DOHH2 (cell line): ENCODE measurements around the gene MIS18A.

Source experiments
- H3F3A ChIP-seq: fragments of 200-600 bp; sonication (generic), shearing (Covaris generic); 2 replicates; pipeline ENCODE4 v1.6.0; 2016; ENCODE audit warnings: antibody characterized with exemption, mild to moderate bottlenecking; ENCODE audit not compliant: control insufficient read depth, insufficient read depth
- H3K27ac ChIP-seq: fragments of 200-600 bp; sonication (generic); 2 replicates; pipeline ENCODE4 v1.5.1; 2014; ENCODE audit warnings: low read depth, mild to moderate bottlenecking, low read length, moderate library complexity
- H3K27me3 ChIP-seq: fragments of 200-600 bp; sonication (generic); 2 replicates; pipeline ENCODE4 v1.6.1; 2014; ENCODE audit warnings: mild to moderate bottlenecking, low read length, mixed read lengths; ENCODE audit not compliant: control insufficient read depth
- H3K36me3 ChIP-seq: fragments of 200-600 bp; sonication (generic); 2 replicates; pipeline ENCODE4 v1.6.1; 2014; ENCODE audit warnings: mild to moderate bottlenecking, low read length, moderate library complexity, mixed read lengths; ENCODE audit not compliant: control insufficient read depth
- H3K4me1 ChIP-seq: fragments of 200-600 bp; sonication (generic); 2 replicates; pipeline ENCODE4 v1.6.1; 2014; ENCODE audit warnings: mild to moderate bottlenecking, low read length, mixed read lengths; ENCODE audit not compliant: control insufficient read depth
- H3K4me2 ChIP-seq: fragments of 200-600 bp; sonication (generic); 2 replicates; pipeline ENCODE4 v1.6.0; 2014; ENCODE audit warnings: mild to moderate bottlenecking, low read length, moderate library complexity
- H3K4me3 ChIP-seq: fragments of 200-600 bp; sonication (generic); 2 replicates; pipeline ENCODE4 v1.5.1; 2014; ENCODE audit warnings: mild to moderate bottlenecking, low read length, mixed read lengths
- H3K79me2 ChIP-seq: fragments of 200-600 bp; sonication (generic); 2 replicates; pipeline ENCODE4 v1.6.1; 2014; ENCODE audit warnings: mild to moderate bottlenecking, low read length, mixed read lengths; ENCODE audit not compliant: control insufficient read depth
- H3K9me2 ChIP-seq: fragments of 200-600 bp; sonication (generic); replicated peaks from 2 replicates; pipeline ENCODE4 v1.6.1; 2014; ENCODE audit warnings: mild to moderate bottlenecking, low read length, mixed read lengths; ENCODE audit not compliant: control insufficient read depth
- H3K9me3 ChIP-seq: fragments of 200-600 bp; sonication (generic); 2 replicates; pipeline ENCODE4 v1.6.1; 2014; ENCODE audit warnings: antibody characterized with exemption, low read length, mixed read lengths; ENCODE audit not compliant: control insufficient read depth, insufficient read depth
- H4K20me1 ChIP-seq: fragments of 200-600 bp; sonication (generic); 2 replicates; pipeline ENCODE4 v1.6.0; 2014; ENCODE audit warnings: low read depth, mild to moderate bottlenecking, antibody characterized with exemption, low read length, moderate library complexity; ENCODE audit not compliant: control insufficient read depth, insufficient read depth
- EZH2phosphoT487 ChIP-seq: fragments of 200-600 bp; sonication (generic); IDR thresholded peaks from 2 replicates; pipeline ENCODE4 v1.6.1; 2017; ENCODE audit warnings: borderline replicate concordance, mild to moderate bottlenecking, antibody characterized with exemption, low read length, moderate library complexity, mixed read lengths
- TF ChIP-seq, protein P1 (sequence below): fragments of 200-600 bp; sonication (generic); IDR thresholded peaks from one replicate; pipeline ENCODE4 v1.5.1; 2014; ENCODE audit warnings: antibody characterized with exemption, mild to moderate bottlenecking, low read depth, low read length; ENCODE audit not compliant: poor library complexity, severe bottlenecking

The MIS18A gene

DNA sequence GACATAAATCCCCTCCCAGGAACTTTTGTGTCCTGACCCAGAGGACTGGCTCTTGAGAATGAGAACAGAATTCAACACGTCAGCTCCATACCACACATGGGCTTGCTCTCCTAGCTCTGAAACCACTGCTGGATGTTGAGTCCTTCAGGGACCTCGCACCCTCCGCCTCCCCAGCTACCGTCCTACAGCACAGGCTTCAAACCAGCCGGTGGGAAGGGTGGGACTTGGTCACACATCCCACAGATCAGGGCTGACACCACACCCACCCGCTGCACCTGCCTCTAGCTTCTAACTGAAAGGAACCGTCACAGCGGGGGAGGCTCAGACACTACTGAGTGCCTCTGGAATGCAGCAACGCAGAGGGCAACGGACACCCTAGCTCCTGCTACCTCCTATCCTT is 43.8 kb upstream of the MIS18A start:
- no peaks in the 10 kb centered on the region for H3F3A ChIP-seq
- H3K4me2 ChIP-seq: no peak overlapping the region
- H3K27ac ChIP-seq: no peak overlapping the region
- no peaks in the 10 kb centered on the region for H3K9me2 ChIP-seq
- TF ChIP-seq EZH2phosphoT487: no peak
- TF ChIP-seq, protein P1, sequence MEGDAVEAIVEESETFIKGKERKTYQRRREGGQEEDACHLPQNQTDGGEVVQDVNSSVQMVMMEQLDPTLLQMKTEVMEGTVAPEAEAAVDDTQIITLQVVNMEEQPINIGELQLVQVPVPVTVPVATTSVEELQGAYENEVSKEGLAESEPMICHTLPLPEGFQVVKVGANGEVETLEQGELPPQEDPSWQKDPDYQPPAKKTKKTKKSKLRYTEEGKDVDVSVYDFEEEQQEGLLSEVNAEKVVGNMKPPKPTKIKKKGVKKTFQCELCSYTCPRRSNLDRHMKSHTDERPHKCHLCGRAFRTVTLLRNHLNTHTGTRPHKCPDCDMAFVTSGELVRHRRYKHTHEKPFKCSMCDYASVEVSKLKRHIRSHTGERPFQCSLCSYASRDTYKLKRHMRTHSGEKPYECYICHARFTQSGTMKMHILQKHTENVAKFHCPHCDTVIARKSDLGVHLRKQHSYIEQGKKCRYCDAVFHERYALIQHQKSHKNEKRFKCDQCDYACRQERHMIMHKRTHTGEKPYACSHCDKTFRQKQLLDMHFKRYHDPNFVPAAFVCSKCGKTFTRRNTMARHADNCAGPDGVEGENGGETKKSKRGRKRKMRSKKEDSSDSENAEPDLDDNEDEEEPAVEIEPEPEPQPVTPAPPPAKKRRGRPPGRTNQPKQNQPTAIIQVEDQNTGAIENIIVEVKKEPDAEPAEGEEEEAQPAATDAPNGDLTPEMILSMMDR: no peak
- no peaks in the 10 kb centered on the region for H3K9me3 ChIP-seq
- H3K79me2 ChIP-seq: no peaks in the 10 kb centered on the region
- no peak overlapping the region for H3K4me3 ChIP-seq
- H3K4me1 ChIP-seq: no peaks in the 10 kb centered on the region
- peaks cover 95% of the 10 kb centered on the region for H3K36me3 ChIP-seq
- H4K20me1 ChIP-seq: no peaks in the 10 kb centered on the region
- no peaks in the 10 kb centered on the region for H3K27me3 ChIP-seq

DNA sequence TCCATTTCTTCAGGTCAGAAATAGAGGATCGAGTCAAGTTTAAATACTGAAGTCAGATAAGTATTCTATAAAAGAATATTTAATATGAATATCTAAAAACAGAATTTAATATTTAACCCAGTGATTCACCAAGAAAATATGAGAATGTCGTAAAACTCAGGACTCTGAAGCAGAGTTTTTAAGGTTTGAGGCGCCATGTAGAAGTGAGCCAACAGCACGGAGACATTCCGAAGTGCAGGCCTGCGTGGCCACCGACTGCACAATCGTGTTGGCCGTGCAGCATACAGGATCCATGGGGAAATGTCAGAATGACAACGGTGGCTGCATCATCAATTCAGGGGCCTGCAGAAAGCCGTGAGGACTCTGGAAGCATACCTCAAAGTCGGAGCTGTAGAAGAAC is 43.3 kb upstream of the MIS18A start:
- H3K9me2 ChIP-seq: no peaks in the 10 kb centered on the region
- no peaks in the 10 kb centered on the region for H3K27me3 ChIP-seq
- H3K4me1 ChIP-seq: no peaks in the 10 kb centered on the region
- no peak overlapping the region for H3K4me3 ChIP-seq
- no peaks in the 10 kb centered on the region for H3K9me3 ChIP-seq
- peaks cover 96% of the 10 kb centered on the region for H3K36me3 ChIP-seq
- H3K27ac ChIP-seq: no peak overlapping the region
- no peak overlapping the region for H3K4me2 ChIP-seq
- H3K79me2 ChIP-seq: no peaks in the 10 kb centered on the region
- TF ChIP-seq EZH2phosphoT487: no peak
- TF ChIP-seq, protein P1: no peak
- H3F3A ChIP-seq: no peaks in the 10 kb centered on the region
- H4K20me1 ChIP-seq: no peaks in the 10 kb centered on the region

DNA sequence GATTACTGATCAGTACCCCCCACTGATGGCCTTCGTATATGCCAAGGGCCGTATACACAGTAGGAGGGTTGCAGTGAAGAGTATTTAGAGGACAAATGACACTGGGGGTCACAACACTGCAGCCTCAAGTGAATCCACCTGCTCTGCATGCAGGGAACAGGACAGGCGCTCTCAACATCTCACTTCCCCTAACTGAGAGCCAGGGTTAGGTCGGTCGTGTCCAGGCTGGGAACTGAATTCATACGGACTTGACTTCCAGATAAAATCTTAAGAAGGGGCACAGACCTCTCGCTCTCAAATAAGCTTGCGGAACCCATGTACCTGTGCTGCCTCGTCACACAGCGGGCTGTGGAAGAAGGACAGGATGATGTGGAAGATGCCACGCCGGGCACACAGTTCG is 42.6 kb upstream of the MIS18A start:
- no peaks in the 10 kb centered on the region for H3K79me2 ChIP-seq
- H3K36me3 ChIP-seq: peaks cover 98% of the 10 kb centered on the region
- H3K27ac ChIP-seq: no peak overlapping the region
- no peaks in the 10 kb centered on the region for H4K20me1 ChIP-seq
- TF ChIP-seq, protein P1: no peak
- no peak for TF ChIP-seq EZH2phosphoT487
- H3K27me3 ChIP-seq: no peaks in the 10 kb centered on the region
- H3K9me3 ChIP-seq: no peaks in the 10 kb centered on the region
- H3K9me2 ChIP-seq: no peaks in the 10 kb centered on the region
- no peaks in the 10 kb centered on the region for H3F3A ChIP-seq
- no peak overlapping the region for H3K4me2 ChIP-seq
- H3K4me1 ChIP-seq: no peaks in the 10 kb centered on the region
- no peak overlapping the region for H3K4me3 ChIP-seq

DNA sequence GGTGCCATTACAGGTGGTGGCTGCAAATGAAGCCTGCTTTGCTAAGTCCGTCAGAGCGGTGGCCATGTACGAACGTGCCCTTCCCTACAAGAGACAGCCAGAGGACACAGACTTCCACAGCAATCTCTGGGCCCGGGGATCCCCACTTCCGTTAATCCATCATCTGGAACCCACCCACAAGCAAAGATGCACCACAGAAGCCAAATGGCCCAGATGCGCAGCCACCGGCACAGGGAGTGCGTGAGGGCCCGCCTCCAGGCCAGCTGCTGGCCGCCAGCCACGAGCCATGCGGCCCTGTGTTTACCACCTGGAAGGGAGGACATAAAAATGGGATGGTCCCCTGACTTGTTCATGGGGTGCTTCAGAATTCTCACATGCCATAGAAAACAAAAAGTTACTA is 41.9 kb upstream of the MIS18A start:
- Histone ChIP-seq H3K4me2 (no peak overlapping the region), H3K9me3 (no peaks in the 10 kb centered on the region), H3K36me3 (peaks cover 98% of the 10 kb centered on the region), H3K27ac (no peak overlapping the region), H3K4me1 (no peaks in the 10 kb centered on the region), H4K20me1 (no peaks in the 10 kb centered on the region), H3K79me2 (no peaks in the 10 kb centered on the region), H3K9me2 (no peaks in the 10 kb centered on the region), H3F3A (no peaks in the 10 kb centered on the region), H3K4me3 (no peak overlapping the region), H3K27me3 (no peaks in the 10 kb centered on the region)
- TF ChIP-seq, protein P1: no peak
- TF ChIP-seq EZH2phosphoT487: no peak
